Neural progenitor cell (in vitro differentiated cells): Measurements from ENCODE around the gene LMNTD1.
"Not testable (repeated sequence)": the region's sequence is repeated elsewhere in the genome, so short reads cannot be mapped to it uniquely, and the experiment has no call there.

Source experiments
- EZH2 ChIP-seq: fragments of 200-600 bp; sonication (generic); IDR thresholded peaks from 2 replicates; pipeline ENCODE4 v1.6.1; 2017; ENCODE audit warnings: antibody characterized with exemption, mild to moderate bottlenecking, moderate library complexity
- EZH2phosphoT487 ChIP-seq: fragments of 200-600 bp; sonication (generic); IDR thresholded peaks from 2 replicates; pipeline ENCODE4 v1.6.1; 2017; ENCODE audit warnings: antibody characterized with exemption
- TF ChIP-seq, protein P1 (sequence below): fragments of 200-600 bp; sonication (generic); IDR thresholded peaks from 2 replicates; pipeline ENCODE4 v1.5.1; 2017; ENCODE audit warnings: antibody characterized with exemption, mild to moderate bottlenecking

DNA sequence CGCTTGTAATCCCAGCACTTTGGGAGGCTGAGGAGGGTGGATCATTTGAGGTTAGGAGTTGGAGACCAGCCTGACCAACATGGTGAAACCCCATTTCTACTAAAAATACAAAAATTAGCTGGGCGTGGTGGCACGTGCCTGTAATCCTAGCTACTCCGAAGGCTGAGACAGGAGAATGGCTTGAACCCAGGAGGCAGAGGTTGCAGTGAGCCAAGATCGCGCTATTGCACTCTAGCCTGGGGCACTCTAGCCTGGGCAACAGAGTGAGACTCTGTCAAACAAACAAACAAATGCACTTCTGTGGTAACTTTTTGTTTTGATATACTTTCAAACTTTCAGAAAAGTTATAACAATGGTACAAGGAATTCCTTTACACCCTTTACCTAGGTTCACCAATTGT lies 126.3 kb downstream of the LMNTD1 start:
- TF ChIP-seq, protein P1, sequence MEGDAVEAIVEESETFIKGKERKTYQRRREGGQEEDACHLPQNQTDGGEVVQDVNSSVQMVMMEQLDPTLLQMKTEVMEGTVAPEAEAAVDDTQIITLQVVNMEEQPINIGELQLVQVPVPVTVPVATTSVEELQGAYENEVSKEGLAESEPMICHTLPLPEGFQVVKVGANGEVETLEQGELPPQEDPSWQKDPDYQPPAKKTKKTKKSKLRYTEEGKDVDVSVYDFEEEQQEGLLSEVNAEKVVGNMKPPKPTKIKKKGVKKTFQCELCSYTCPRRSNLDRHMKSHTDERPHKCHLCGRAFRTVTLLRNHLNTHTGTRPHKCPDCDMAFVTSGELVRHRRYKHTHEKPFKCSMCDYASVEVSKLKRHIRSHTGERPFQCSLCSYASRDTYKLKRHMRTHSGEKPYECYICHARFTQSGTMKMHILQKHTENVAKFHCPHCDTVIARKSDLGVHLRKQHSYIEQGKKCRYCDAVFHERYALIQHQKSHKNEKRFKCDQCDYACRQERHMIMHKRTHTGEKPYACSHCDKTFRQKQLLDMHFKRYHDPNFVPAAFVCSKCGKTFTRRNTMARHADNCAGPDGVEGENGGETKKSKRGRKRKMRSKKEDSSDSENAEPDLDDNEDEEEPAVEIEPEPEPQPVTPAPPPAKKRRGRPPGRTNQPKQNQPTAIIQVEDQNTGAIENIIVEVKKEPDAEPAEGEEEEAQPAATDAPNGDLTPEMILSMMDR: not testable (repeated sequence)
- TF ChIP-seq EZH2phosphoT487, EZH2: not testable (repeated sequence)
